ENCODE results near the gene DSTN.

- no peak for TF ChIP-seq TAF1 (IDR thresholded peaks at IDR 0.05; ENCODE audit: borderline replicate concordance, low read depth, low read length)
- TF ChIP-seq POLR2A (IDR thresholded peaks at IDR 0.05; ENCODE audit: low read depth, low read length): no peak
- TF ChIP-seq POLR2AphosphoS5 (IDR thresholded peaks at IDR 0.05; ENCODE audit: low read depth, low read length): no peak
These were observed 76.5 kb downstream of the DSTN start for GRCh38 chr20:17646209-17646960.
